ENCODE data around the gene KCTD5. TPM values are rescaled to one million over a fixed set of nuclear protein-coding genes. Genes with fewer than 3 reads are reported as not detected.

Gene KCTD5
- total RNA-seq, 1 experiment from 2014 or later: 49.4 TPM

- POLR2A ChIA-PET: interaction anchor here (0.6 to 1.1 kb wide), 2 partner anchors 19 to 171 kb away, joined by 3 read pairs; no protein-coding TSS in a partner anchor
- CTCF ChIA-PET: no interaction called here
- no TSS peak for BruUV-seq (replicated peaks)
- intact Hi-C loops (cut with micrococcal nuclease): no loop called here
- Mint-ChIP-seq H3K27ac (ENCODE audit: low read depth, unreplicated experiment) (no peak overlapping the region), H3K4me1 (ENCODE audit: insufficient read depth, unreplicated experiment) (no peaks in the 10 kb centered on the region), H3K36me3 (ENCODE audit: insufficient read depth, unreplicated experiment) (peaks cover 29% of the 10 kb centered on the region), H3K27me3 (ENCODE audit: insufficient read depth, unreplicated experiment) (no peaks in the 10 kb centered on the region), H3K4me3 (ENCODE audit: unreplicated experiment) (no peak overlapping the region), H3K9me3 (ENCODE audit: unreplicated experiment) (no peaks in the 10 kb centered on the region)
- no peak for TF ChIP-seq CTCF (IDR thresholded peaks at IDR 0.05; ENCODE audit: unreplicated experiment)
- DNase-seq (ENCODE audit: unreplicated experiment): no peak
Measured at GRCh38 chr16:2699791-2700600, 17.7 kb downstream of the KCTD5 start.

- H3K4me3 Mint-ChIP-seq (ENCODE audit: unreplicated experiment): no peak overlapping the region
- H3K27ac Mint-ChIP-seq (ENCODE audit: low read depth, unreplicated experiment): no peak overlapping the region
- ChIA-PET POLR2A (interaction anchor here (0.6 to 1.5 kb wide), 3 partner anchors 18 to 170 kb away, joined by 3 to 4 read pairs (median 3); partner anchors contain the start of genes KCTD5 and PRSS27), CTCF (interaction anchor here (1.2 kb wide), 1 partner anchor 19 kb away, joined by 3 read pairs; the partner anchor contains the start of gene KCTD5)
- intact Hi-C loops (cut with micrococcal nuclease): no loop called here
- no TSS peak for BruUV-seq (replicated peaks)
- no peak for DNase-seq (ENCODE audit: unreplicated experiment)
- H3K4me1 Mint-ChIP-seq (ENCODE audit: insufficient read depth, unreplicated experiment): no peaks in the 10 kb centered on the region
- no peak for TF ChIP-seq CTCF (IDR thresholded peaks at IDR 0.05; ENCODE audit: unreplicated experiment)
- peaks cover 29% of the 10 kb centered on the region for H3K36me3 Mint-ChIP-seq (ENCODE audit: insufficient read depth, unreplicated experiment)
- no peaks in the 10 kb centered on the region for H3K9me3 Mint-ChIP-seq (ENCODE audit: unreplicated experiment)
- no peaks in the 10 kb centered on the region for H3K27me3 Mint-ChIP-seq (ENCODE audit: insufficient read depth, unreplicated experiment)
Measured at GRCh38 chr16:2700786-2701185, 18.5 kb downstream of the KCTD5 start.

GRCh38 chr16:2701272-2701671 lies 18.9 kb downstream of the KCTD5 start:
- Mint-ChIP-seq H3K4me1 (ENCODE audit: insufficient read depth, unreplicated experiment) (no peaks in the 10 kb centered on the region), H3K9me3 (ENCODE audit: unreplicated experiment) (no peaks in the 10 kb centered on the region), H3K27ac (ENCODE audit: low read depth, unreplicated experiment) (no peak overlapping the region), H3K4me3 (ENCODE audit: unreplicated experiment) (no peak overlapping the region), H3K36me3 (ENCODE audit: insufficient read depth, unreplicated experiment) (peaks cover 29% of the 10 kb centered on the region), H3K27me3 (ENCODE audit: insufficient read depth, unreplicated experiment) (no peaks in the 10 kb centered on the region)
- no peak for DNase-seq (ENCODE audit: unreplicated experiment)
- ChIA-PET POLR2A (interaction anchor here (0.7 to 1.5 kb wide), 2 partner anchors 19 to 126 kb away, joined by 3 to 4 read pairs; partner anchors contain the start of gene KCTD5), CTCF (interaction anchor here (1.2 kb wide), 1 partner anchor 19 kb away, joined by 3 read pairs; the partner anchor contains the start of gene KCTD5)
- TF ChIP-seq CTCF (IDR thresholded peaks at IDR 0.05; ENCODE audit: unreplicated experiment): no peak
- intact Hi-C loops (cut with micrococcal nuclease): no loop called here
- no TSS peak for BruUV-seq (replicated peaks)

- no peaks in the 10 kb centered on the region for H3K27me3 Mint-ChIP-seq (ENCODE audit: insufficient read depth, unreplicated experiment)
- no peak for TF ChIP-seq CTCF (IDR thresholded peaks at IDR 0.05; ENCODE audit: unreplicated experiment)
- no peak overlapping the region for H3K4me3 Mint-ChIP-seq (ENCODE audit: unreplicated experiment)
- BruUV-seq (replicated peaks): no TSS peak
- ChIA-PET POLR2A (interaction anchor here (0.7 to 1.5 kb wide), 2 partner anchors 20 to 125 kb away, joined by 3 to 4 read pairs; partner anchors contain the start of gene KCTD5), CTCF (interaction anchor here (1.2 kb wide), 1 partner anchor 20 kb away, joined by 3 read pairs; the partner anchor contains the start of gene KCTD5)
- H3K27ac Mint-ChIP-seq (ENCODE audit: low read depth, unreplicated experiment): no peak overlapping the region
- H3K4me1 Mint-ChIP-seq (ENCODE audit: insufficient read depth, unreplicated experiment): no peaks in the 10 kb centered on the region
- no peak for DNase-seq (ENCODE audit: unreplicated experiment)
- no peaks in the 10 kb centered on the region for H3K9me3 Mint-ChIP-seq (ENCODE audit: unreplicated experiment)
- intact Hi-C loops (cut with micrococcal nuclease): no loop called here
- H3K36me3 Mint-ChIP-seq (ENCODE audit: insufficient read depth, unreplicated experiment): peaks cover 29% of the 10 kb centered on the region
Measured at GRCh38 chr16:2701713-2702437, 19.6 kb downstream of the KCTD5 start.
